H1 (cell line): Measurements from ENCODE around the gene CAMTA1. TPM values are rescaled to one million over a fixed set of nuclear protein-coding genes. Genes with fewer than 3 reads are reported as not detected.

Experiments
- CTCF ChIA-PET: fragments of 300-600 bp; sonication (Branson Sonifier 250); formaldehyde crosslinking; loops from one replicate; lab custom pipeline; 2021; ENCODE audit not compliant: partially characterized antibody; lab: Charles Lee
- POLR2A ChIA-PET: fragments of 300-600 bp; sonication (Branson Sonifier 250); formaldehyde crosslinking; loops from one replicate; lab custom pipeline; 2021; ENCODE audit warnings: inconsistent platforms; ENCODE audit not compliant: partially characterized antibody; lab: Charles Lee
- DNase-seq, 2 experiments: peaks; one replicate each; pipeline versions ENCODE4 v3.0.0 to v3.0.0-alpha.2; 2010 to 2022; ENCODE audit warnings: low spot score in 2 of 2, low read depth in 1 of 2, mixed read lengths in 1 of 2
- FAIRE-seq: peaks from 2 replicates; lab custom pipeline; 2011; peaks lifted over from hg19 to GRCh38; lab: Jason Lieb, UNC
- H2AFZ ChIP-seq: 2 replicates; pipeline ENCODE4 v1.8.1; 2012; ENCODE audit warnings: low read length, inconsistent platforms
- H2AK5ac ChIP-seq: 2 replicates; pipeline ENCODE4 v1.6.1; 2013; ENCODE audit warnings: low read depth, low read length
- H2BK120ac ChIP-seq: replicated peaks from 2 replicates; pipeline ENCODE3; 2013; ENCODE audit warnings: low read depth, low read length, inconsistent platforms
- H2BK12ac ChIP-seq: 2 replicates; pipeline ENCODE4 v1.6.1; 2013; ENCODE audit warnings: low read depth, low read length
- H2BK15ac ChIP-seq: 2 replicates; pipeline ENCODE4 v1.6.1; 2013; ENCODE audit warnings: low read length
- H2BK20ac ChIP-seq: 2 replicates; pipeline ENCODE4 v1.6.1; 2013; ENCODE audit warnings: low read length
- H2BK5ac ChIP-seq: 2 replicates; pipeline ENCODE4 v1.6.1; 2013; ENCODE audit warnings: low read depth, low read length
- H3K14ac ChIP-seq: 2 replicates; pipeline ENCODE4 v1.6.1; 2013; ENCODE audit warnings: inconsistent platforms; ENCODE audit not compliant: insufficient read length
- H3K18ac ChIP-seq: 2 replicates; pipeline ENCODE4 v1.6.1; 2013; ENCODE audit warnings: low read length; ENCODE audit errors: extremely low read depth
- H3K23ac ChIP-seq: 2 replicates; pipeline ENCODE4 v1.6.1; 2013; ENCODE audit warnings: inconsistent platforms; ENCODE audit not compliant: insufficient read length
- H3K23me2 ChIP-seq: 2 replicates; pipeline ENCODE4 v1.6.1; 2013; ENCODE audit warnings: low read depth, low read length
- H3K27ac ChIP-seq: 2 replicates; pipeline ENCODE4 v1.6.1; 2011; ENCODE audit warnings: low read depth, low read length, inconsistent platforms
- H3K27me3 ChIP-seq, 4 experiments: replicated peaks in 1 of 4; 1 replicate in 1 of 4; 2 replicates in 3 of 4; pipeline versions ENCODE4 v1.6.1 to v1.8.1; 2011 to 2013; ENCODE audit warnings: low read length in 3 of 4, mild to moderate bottlenecking in 3 of 4, inconsistent platforms in 2 of 4, mixed read lengths in 2 of 4, moderate library complexity in 1 of 4; ENCODE audit not compliant: control insufficient read depth in 3 of 4, insufficient read depth in 3 of 4; ENCODE audit errors: extremely low read depth in 1 of 4
- H3K36me3 ChIP-seq, 4 experiments: 2 replicates each; pipeline versions ENCODE4 v1.6.1 to v1.8.1; 2011 to 2013; ENCODE audit warnings: mild to moderate bottlenecking in 4 of 4, low read length in 3 of 4, moderate library complexity in 2 of 4, control low read depth in 1 of 4, inconsistent platforms in 1 of 4; ENCODE audit not compliant: insufficient read depth in 4 of 4, control insufficient read depth in 2 of 4
- H3K4ac ChIP-seq: replicated peaks from 2 replicates; pipeline ENCODE3; 2013; ENCODE audit warnings: low read length, low read depth, mixed read lengths, inconsistent platforms; ENCODE audit not compliant: insufficient read length
- H3K4me1 ChIP-seq, 4 experiments: replicated peaks in 1 of 4; 1 replicate in 1 of 4; 2 replicates in 3 of 4; pipeline versions ENCODE4 v1.6.1 to v1.8.1; 2011 to 2013; ENCODE audit warnings: low read length in 3 of 4, inconsistent platforms in 2 of 4, mixed read lengths in 1 of 4; ENCODE audit not compliant: insufficient read depth in 4 of 4, control insufficient read depth in 3 of 4
- H3K4me2 ChIP-seq, 2 experiments: 2 replicates each; pipeline versions ENCODE4 v1.6.1 to v1.8.1; 2011 to 2013; ENCODE audit warnings: low read depth in 2 of 2, low read length in 2 of 2, control low read depth in 1 of 2, inconsistent platforms in 1 of 2, mild to moderate bottlenecking in 1 of 2; ENCODE audit not compliant: insufficient read depth in 1 of 2
- H3K4me3 ChIP-seq, 4 experiments: fragments of 200-600, 300-600 bp in 1 of 4; sonication (generic), shearing (Covaris generic), sonication (Bioruptor Twin) in 1 of 4; 2 replicates each; pipeline versions ENCODE4 v1.5.1 to v1.8.1; 2011 to 2016; ENCODE audit warnings: low read length in 4 of 4, low read depth in 3 of 4, control low read depth in 2 of 4, inconsistent platforms in 2 of 4, mild to moderate bottlenecking in 2 of 4, mixed read lengths in 1 of 4, moderate library complexity in 1 of 4; ENCODE audit not compliant: insufficient read depth in 2 of 4; ENCODE audit errors: extremely low read depth in 1 of 4
- H3K56ac ChIP-seq: replicated peaks from 2 replicates; pipeline ENCODE3; 2013; ENCODE audit warnings: low read depth, mild to moderate bottlenecking, mixed read lengths, low read length, inconsistent platforms; ENCODE audit not compliant: insufficient read length
- H3K79me1 ChIP-seq: 2 replicates; pipeline ENCODE4 v1.6.1; 2013; ENCODE audit warnings: low read depth, low read length, control low read depth
- H3K79me2 ChIP-seq, 2 experiments: 2 replicates each; pipeline versions ENCODE4 v1.6.1 to v1.8.1; 2012 to 2013; ENCODE audit warnings: low read length in 2 of 2, mild to moderate bottlenecking in 2 of 2, inconsistent platforms in 1 of 2; ENCODE audit not compliant: insufficient read depth in 2 of 2, control insufficient read depth in 1 of 2
- H3K9ac ChIP-seq, 4 experiments: replicated peaks in 1 of 4; 1 replicate in 1 of 4; 2 replicates in 3 of 4; pipeline versions ENCODE4 v1.6.1 to v1.8.1; 2011 to 2013; ENCODE audit warnings: low read depth in 3 of 4, low read length in 3 of 4, control low read depth in 2 of 4, mild to moderate bottlenecking in 2 of 4, moderate library complexity in 2 of 4, inconsistent platforms in 1 of 4; ENCODE audit errors: extremely low read depth in 1 of 4
- H3K9me3 ChIP-seq, 2 experiments: 2 replicates each; pipeline versions ENCODE4 v1.6.1 to v1.8.1; 2012 to 2013; ENCODE audit warnings: mild to moderate bottlenecking in 2 of 2, moderate library complexity in 2 of 2, control low read depth in 1 of 2, inconsistent platforms in 1 of 2, low read depth in 1 of 2, low read length in 1 of 2, mixed read lengths in 1 of 2; ENCODE audit not compliant: insufficient read depth in 2 of 2
- H4K20me1 ChIP-seq, 2 experiments: replicated peaks in 1 of 2; 2 replicates each; pipeline versions ENCODE3 to v1.8.1; 2011 to 2013; ENCODE audit warnings: inconsistent platforms in 2 of 2, low read length in 2 of 2, mild to moderate bottlenecking in 1 of 2; ENCODE audit not compliant: insufficient read depth in 2 of 2, control insufficient read depth in 1 of 2
- H4K5ac ChIP-seq: 2 replicates; pipeline ENCODE4 v1.6.1; 2013; ENCODE audit warnings: low read length, low read depth, mixed read lengths, inconsistent platforms; ENCODE audit not compliant: insufficient read length
- H4K8ac ChIP-seq: 2 replicates; pipeline ENCODE4 v1.8.0; 2013; ENCODE audit warnings: mild to moderate bottlenecking, moderate library complexity, low read length, inconsistent platforms; ENCODE audit not compliant: insufficient read depth; ENCODE audit errors: extremely low read depth
- H4K91ac ChIP-seq: replicated peaks from 2 replicates; pipeline ENCODE3; 2013; ENCODE audit warnings: low read length, mixed read lengths, inconsistent platforms; ENCODE audit not compliant: insufficient read length
- BCL11A ChIP-seq, 2 experiments: IDR thresholded peaks; one replicate each; pipeline ENCODE4 v1.6.1; 2011; ENCODE audit warnings: low read depth in 2 of 2, low read length in 2 of 2, mild to moderate bottlenecking in 2 of 2
- CHD1 ChIP-seq: IDR thresholded peaks from 2 replicates; pipeline ENCODE4 v1.6.1; 2012; ENCODE audit warnings: low read depth, low read length, improper control_type of control experiment
- GABPA ChIP-seq: IDR thresholded peaks from 2 replicates; pipeline ENCODE4 v1.6.1; 2011; ENCODE audit warnings: mild to moderate bottlenecking, low read length, moderate library complexity, borderline replicate concordance; ENCODE audit not compliant: insufficient read depth
- GTF2F1 ChIP-seq: IDR thresholded peaks from 2 replicates; pipeline ENCODE4 v1.6.1; 2012; ENCODE audit warnings: low read depth, low read length, improper control_type of control experiment, borderline replicate concordance
- KDM1A ChIP-seq: fragments of 200-600, 300-600 bp; sonication (generic); IDR thresholded peaks from 2 replicates; pipeline ENCODE4 v1.7.1; 2016; ENCODE audit warnings: mild to moderate bottlenecking, low read length, borderline replicate concordance
- MAX ChIP-seq: IDR thresholded peaks from 2 replicates; pipeline ENCODE4 v1.6.1; 2012; ENCODE audit warnings: inconsistent platforms
- POU5F1 ChIP-seq: IDR thresholded peaks from 2 replicates; pipeline ENCODE4 v1.6.1; 2011; ENCODE audit warnings: low read depth, mild to moderate bottlenecking, low read length, moderate library complexity
- RNF2 ChIP-seq: fragments of 200-900, 300-1000 bp; sonication (generic); IDR thresholded peaks from 2 replicates; pipeline ENCODE4 v1.7.1; 2016; ENCODE audit warnings: borderline replicate concordance, low read depth, mild to moderate bottlenecking, antibody characterized with exemption, low read length; ENCODE audit not compliant: poor library complexity, severe bottlenecking; ENCODE audit errors: missing control alignments
- SAP30 ChIP-seq: fragments of 300-600 bp; sonication (generic); IDR thresholded peaks from 2 replicates; pipeline ENCODE4 v1.7.1; 2012; ENCODE audit warnings: low read length, moderate library complexity, mild to moderate bottlenecking, inconsistent platforms; ENCODE audit not compliant: insufficient read depth, insufficient replicate concordance
- SP2 ChIP-seq: IDR thresholded peaks from 2 replicates; pipeline ENCODE4 v1.6.1; 2012; ENCODE audit warnings: mild to moderate bottlenecking, low read length, inconsistent platforms
- USF2 ChIP-seq: IDR thresholded peaks from 2 replicates; pipeline ENCODE4 v1.6.1; 2011; ENCODE audit warnings: low read length, improper control_type of control experiment
- YY1 ChIP-seq: IDR thresholded peaks from 2 replicates; pipeline ENCODE4 v1.6.1; 2011; ENCODE audit warnings: low read depth, mild to moderate bottlenecking, low read length
- WGBS, 2 experiments: shearing (Covaris generic) in 1 of 2; methylation state at CpG; one replicate each; pipeline versions ENCODE4 v1.1.6 to v1.1.7; 2013 to 2015; ENCODE audit warnings: low lambda C conversion rate in 2 of 2, mixed read lengths in 2 of 2, inconsistent platforms in 1 of 2, low coverage in 1 of 2, missing lambda C conversion rate in 1 of 2; ENCODE audit not compliant: insufficient replicate concordance in 2 of 2, insufficient coverage in 1 of 2, insufficient read length in 1 of 2; ENCODE audit errors: extremely low coverage in 1 of 2, missing lambda C conversion rate in 1 of 2; 5-methylcytosine and 5-hydroxymethylcytosine counted together
- polyA plus RNA-seq, 7 experiments: library from polyadenylated mRNA; depleted of rRNA in 3 of 7; stranded (reverse) in 5 of 7; unstranded in 2 of 7; fragments of >200 nt in 5 of 7; fragments of 200-250 nt in 2 of 7; gene quantifications; 1 replicate in 5 of 7; 2 replicates in 1 of 7; 4 replicates in 1 of 7; pipeline versions ENCODE4 v1.2.1 to v1.2.3, GENCODE V29; 2011 to 2013; ENCODE audit warnings: missing spikeins in 2 of 7, mixed read lengths in 2 of 7
- total RNA-seq: library from RNA; stranded (reverse); fragmentation: NEBNext Ultra II Directional; extraction: Animal tissue kit (Norgen Biotek cat#: 25700); gene quantifications from 2 replicates; pipeline ENCODE4 v1.2.1, GENCODE V29; 2021

Gene CAMTA1
- total and polyA plus RNA-seq, 2 of the 8 experiments (the other 6 are each of a cell fraction or from before 2014, with no cell fraction given), result 65.0 to 119 TPM

- WGBS, 2 experiments, result 82% methylated on average over 1 of the region's 1 CpG; no CpG with 5 or more reads in 1 of the 2 experiments
- H3K79me2 ChIP-seq, result no peaks in the 10 kb centered on the region
- no peak for DNase-seq
- no peak for TF ChIP-seq GABPA
- TF ChIP-seq KDM1A, result no peak
- no peak for TF ChIP-seq RNF2
- no peak for TF ChIP-seq BCL11A (IDR thresholded peaks at IDR 0.05; ENCODE audit: low read depth in 2 of 2, low read length in 2 of 2)
- TF ChIP-seq SP2, result no peak
- TF ChIP-seq USF2, result no peak
- TF ChIP-seq POU5F1, result no peak
- TF ChIP-seq SAP30, result no peak
- no peak for TF ChIP-seq YY1
- no peak for TF ChIP-seq MAX
- TF ChIP-seq CHD1, result no peak
- no peak for TF ChIP-seq GTF2F1
These were observed 607.9 kb downstream of the CAMTA1 start for GRCh38 chr1:7393136-7393535.

More at GRCh38 chr1:7393136-7393535, 607.9 kb downstream of the CAMTA1 start:
- no peaks in the 10 kb centered on the region for H3K36me3 ChIP-seq
- no peak overlapping the region for H2BK15ac ChIP-seq
- no peak overlapping the region for H2BK5ac ChIP-seq
- peaks cover 0 to 6% (median 2%) of the 10 kb centered on the region in 4 experiments; a peak in 3 of 7 replicates for H3K4me1 ChIP-seq
- no peak overlapping the region for H4K5ac ChIP-seq
- no peaks in the 10 kb centered on the region for H3K79me1 ChIP-seq
- no peak overlapping the region for H2BK120ac ChIP-seq
- no peak for FAIRE-seq
- H2BK20ac ChIP-seq, result no peak overlapping the region
- no peaks in the 10 kb centered on the region for H3K23me2 ChIP-seq
- peaks cover 4 to 5% of the 10 kb centered on the region in 2 experiments; a peak in 2 of 4 replicates for H3K9me3 ChIP-seq
- ChIA-PET CTCF (interaction anchor here (0.7 kb wide), 1 partner anchor 120 kb away, joined by 3 read pairs; no protein-coding TSS in a partner anchor), POLR2A (interaction anchor here (2.1 kb wide), 1 partner anchor 14 kb away, joined by 5 read pairs; no protein-coding TSS in a partner anchor)
- H4K8ac ChIP-seq, result no peak overlapping the region
- no peak overlapping the region for H3K18ac ChIP-seq
- H3K23ac ChIP-seq, result no peak overlapping the region
- no peak overlapping the region for H3K4me2 ChIP-seq
- no peak overlapping the region for H4K91ac ChIP-seq
- H3K4ac ChIP-seq, result no peak overlapping the region
- H3K27ac ChIP-seq, result no peak overlapping the region
- no peaks in the 10 kb centered on the region for H3K27me3 ChIP-seq
- no peak overlapping the region for H3K9ac ChIP-seq
- no peak overlapping the region for H3K14ac ChIP-seq
- H2AK5ac ChIP-seq, result no peak overlapping the region
- no peak overlapping the region for H2AFZ ChIP-seq
- H4K20me1 ChIP-seq, result no peaks in the 10 kb centered on the region
- H3K56ac ChIP-seq, result no peak overlapping the region
- no peak overlapping the region for H3K4me3 ChIP-seq
- H2BK12ac ChIP-seq, result no peak overlapping the region
